ENCODE measurements around the gene DOCK1. TPM values are rescaled to one million over a fixed set of nuclear protein-coding genes. Genes with fewer than 3 reads are reported as not detected.

The DOCK1 gene
- polyA plus RNA-seq, 1 of the 3 experiments (the other 2 are of a cell fraction) = 15.5 TPM

- H3K4me3 ChIP-seq (ENCODE audit: low read depth in 2 of 2, low read length in 1 of 2) = no peak overlapping the region
- H3K27me3 ChIP-seq (ENCODE audit: insufficient read depth) = no peaks in the 10 kb centered on the region
- no peak overlapping the region for H3K27ac ChIP-seq (ENCODE audit: low read depth in 2 of 2, low read length in 1 of 2)
- no peak overlapping the region for H2AFZ ChIP-seq (ENCODE audit: low read depth)
- no peak overlapping the region for H3K4me2 ChIP-seq
- TF ChIP-seq TAF1 (IDR thresholded peaks at IDR 0.05; ENCODE audit: borderline replicate concordance, low read depth, low read length) (no peak), FOSL2 (IDR thresholded peaks at IDR 0.05; ENCODE audit: borderline replicate concordance, low read depth) (no peak), TEAD4 (IDR thresholded peaks at IDR 0.05; ENCODE audit: borderline replicate concordance, insufficient read depth) (no peak), FOXJ3 (CRISPR knock-in tag; IDR thresholded peaks at IDR 0.05) (no peak), NRF1 (IDR thresholded peaks at IDR 0.05; ENCODE audit: low read depth, low read length) (no peak), MEF2A (IDR thresholded peaks at IDR 0.05; ENCODE audit: borderline replicate concordance, low read depth) (no peak), YY1 (IDR thresholded peaks at IDR 0.05; ENCODE audit: low read depth) (no peak), JUND (IDR thresholded peaks at IDR 0.05) (no peak), EP300 (IDR thresholded peaks at IDR 0.05; ENCODE audit: borderline replicate concordance in 1 of 2, low read depth in 1 of 2, low read length in 1 of 2) (no peak), NFIC (IDR thresholded peaks at IDR 0.05; ENCODE audit: borderline replicate concordance) (no peak), RAD21 (IDR thresholded peaks at IDR 0.05; ENCODE audit: low read length) (no peak), GATA2 (CRISPR knock-in tag; IDR thresholded peaks at IDR 0.05) (no peak), FOXM1 (IDR thresholded peaks at IDR 0.05; ENCODE audit: low read depth) (no peak)
- TF ChIP-seq, protein P1, sequence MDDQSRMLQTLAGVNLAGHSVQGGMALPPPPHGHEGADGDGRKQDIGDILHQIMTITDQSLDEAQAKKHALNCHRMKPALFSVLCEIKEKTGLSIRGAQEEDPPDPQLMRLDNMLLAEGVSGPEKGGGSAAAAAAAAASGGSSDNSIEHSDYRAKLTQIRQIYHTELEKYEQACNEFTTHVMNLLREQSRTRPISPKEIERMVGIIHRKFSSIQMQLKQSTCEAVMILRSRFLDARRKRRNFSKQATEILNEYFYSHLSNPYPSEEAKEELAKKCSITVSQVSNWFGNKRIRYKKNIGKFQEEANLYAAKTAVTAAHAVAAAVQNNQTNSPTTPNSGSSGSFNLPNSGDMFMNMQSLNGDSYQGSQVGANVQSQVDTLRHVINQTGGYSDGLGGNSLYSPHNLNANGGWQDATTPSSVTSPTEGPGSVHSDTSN (IDR thresholded peaks at IDR 0.05) = no peak
- TF ChIP-seq, protein P2, sequence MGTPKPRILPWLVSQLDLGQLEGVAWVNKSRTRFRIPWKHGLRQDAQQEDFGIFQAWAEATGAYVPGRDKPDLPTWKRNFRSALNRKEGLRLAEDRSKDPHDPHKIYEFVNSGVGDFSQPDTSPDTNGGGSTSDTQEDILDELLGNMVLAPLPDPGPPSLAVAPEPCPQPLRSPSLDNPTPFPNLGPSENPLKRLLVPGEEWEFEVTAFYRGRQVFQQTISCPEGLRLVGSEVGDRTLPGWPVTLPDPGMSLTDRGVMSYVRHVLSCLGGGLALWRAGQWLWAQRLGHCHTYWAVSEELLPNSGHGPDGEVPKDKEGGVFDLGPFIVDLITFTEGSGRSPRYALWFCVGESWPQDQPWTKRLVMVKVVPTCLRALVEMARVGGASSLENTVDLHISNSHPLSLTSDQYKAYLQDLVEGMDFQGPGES (IDR thresholded peaks at IDR 0.05; ENCODE audit: low read depth, low read length) = no peak
- ChIA-PET POLR2A (no interaction called here), CTCF (no interaction called here)
- no peak for DNase-seq
- no peaks in the 10 kb centered on the region for H3F3A ChIP-seq (replicated peaks; ENCODE audit: insufficient read depth)
- no peaks in the 10 kb centered on the region for H4K20me1 ChIP-seq (ENCODE audit: insufficient read depth)
- H3K79me2 ChIP-seq (ENCODE audit: insufficient read depth) = no peaks in the 10 kb centered on the region; the same call in 1 of the 2 replicates
- no peak overlapping the region for H3K9ac ChIP-seq
- no peaks in the 10 kb centered on the region for H3K9me2 ChIP-seq
- no peaks in the 10 kb centered on the region for H3K4me1 ChIP-seq (ENCODE audit: control insufficient read depth in 1 of 2, insufficient read depth in 2 of 2, low read depth in 1 of 2, low read length in 1 of 2)
- WGBS (ENCODE audit: low lambda C conversion rate) = 95% methylated on average over 2 of the region's 2 CpGs
- H3K9me3 ChIP-seq = no peaks in the 10 kb centered on the region
- H3K36me3 ChIP-seq (replicated peaks in 1 of 2; ENCODE audit: control insufficient read depth in 1 of 2, insufficient read depth in 2 of 2, low read length in 1 of 2) = peaks cover 22 to 28% of the 10 kb centered on the region in 2 experiments
These were observed 228.7 kb downstream of the DOCK1 start for GRCh38 chr10:127133672-127134500.

Data from SK-N-SH (cell line).